HepG2 (cell line): ENCODE results near the gene PEMT. TPM values are rescaled to one million over a fixed set of nuclear protein-coding genes. Genes with fewer than 3 reads are reported as not detected.
A peak's percentile ranks its signal among the peaks of the same experiment; 100 is the strongest.

Experiments used
- ATAC-seq: fragments of 200-7000 bp; cut with Tn5 transposase; 3 replicates; pipeline ENCODE4 v1.9.1; 2020; ENCODE audit warnings: mild to moderate bottlenecking, moderate library complexity
- BruUV-seq: library from RNA; stranded (reverse); fragments of 400-500 nt; replicated peaks from 2 replicates; lab custom pipeline; 2021; lab: Mats Ljungman, UMichigan
- CTCF ChIA-PET: fragments of 300-600 bp; formaldehyde crosslinking; extraction: SDS; loops from one replicate; lab custom pipeline; 2021; ENCODE audit warnings: low total read pairs, inconsistent platforms, low intra/inter-chr PET ratio; lab: Yijun Ruan, JAX
- POLR2A ChIA-PET: fragments of 350-600 bp; sonication (Branson Sonifier 250); formaldehyde crosslinking; loops from one replicate; lab custom pipeline; 2020; ENCODE audit warnings: antibody characterized with exemption, inconsistent platforms; lab: Yijun Ruan, JAX
- DNase-seq: peaks from one replicate; pipeline ENCODE4 v3.0.0-alpha.2; 2015; ENCODE audit warnings: low spot score
- FAIRE-seq: peaks from 3 replicates; lab custom pipeline; 2011; peaks lifted over from hg19 to GRCh38; lab: Jason Lieb, UNC
- H2AFZ ChIP-seq: one replicate; pipeline ENCODE4 v1.6.1; 2011; ENCODE audit warnings: low read length, inconsistent platforms
- H3K27ac ChIP-seq: fragments of 300-600 bp; 3 replicates; pipeline ENCODE4 v1.8.0; 2011; ENCODE audit warnings: mixed run types, mild to moderate bottlenecking, mixed read lengths, low read length, inconsistent platforms; ENCODE audit not compliant: insufficient read depth; ENCODE audit errors: extremely low read length
- H3K27me3 ChIP-seq, 2 experiments: fragments of 200-600 bp in 1 of 2; 2 replicates in 1 of 2; 3 replicates in 1 of 2; pipeline versions ENCODE4 v1.6.0 to v1.8.0; 2011; ENCODE audit warnings: low read length in 2 of 2, mild to moderate bottlenecking in 2 of 2, moderate library complexity in 2 of 2, inconsistent platforms in 1 of 2; ENCODE audit not compliant: insufficient read depth in 2 of 2, control insufficient read depth in 1 of 2
- H3K36me3 ChIP-seq, 2 experiments: fragments of 200-600 bp in 1 of 2; replicated peaks in 1 of 2; 2 replicates in 1 of 2; 3 replicates in 1 of 2; pipeline versions ENCODE4 v1.5.1 to v1.8.0; 2011; ENCODE audit warnings: low read length in 2 of 2, inconsistent platforms in 1 of 2; ENCODE audit not compliant: insufficient read depth in 2 of 2, control insufficient read depth in 1 of 2
- H3K4me1 ChIP-seq: 2 replicates; pipeline ENCODE4 v1.5.1; 2012; ENCODE audit warnings: low read length, inconsistent platforms; ENCODE audit not compliant: insufficient read depth
- H3K4me2 ChIP-seq: 2 replicates; pipeline ENCODE4 v1.6.0; 2011; ENCODE audit warnings: low read depth, low read length, inconsistent platforms
- H3K4me3 ChIP-seq, 3 experiments: fragments of 200-600 bp in 1 of 3; sonication (generic), shearing (Covaris generic) in 1 of 3; replicated peaks in 1 of 3; 2 replicates each; pipeline ENCODE4 v1.5.1; 2011 to 2016; ENCODE audit warnings: low read length in 3 of 3, inconsistent platforms in 2 of 3, low read depth in 2 of 3, mild to moderate bottlenecking in 2 of 3, control low read depth in 1 of 3, mixed read lengths in 1 of 3; ENCODE audit not compliant: insufficient read depth in 1 of 3
- H3K79me2 ChIP-seq: one replicate; pipeline ENCODE4 v1.6.1; 2011; ENCODE audit warnings: low read length, inconsistent platforms; ENCODE audit not compliant: insufficient read depth
- H3K9ac ChIP-seq: 2 replicates; pipeline ENCODE4 v1.6.0; 2011; ENCODE audit warnings: mild to moderate bottlenecking, low read depth, low read length, inconsistent platforms; ENCODE audit not compliant: insufficient read depth
- H3K9me3 ChIP-seq: 2 replicates; pipeline ENCODE4 v1.5.1; 2012; ENCODE audit warnings: mild to moderate bottlenecking, low read length
- H4K20me1 ChIP-seq: 2 replicates; pipeline ENCODE4 v1.6.0; 2011; ENCODE audit warnings: inconsistent platforms, mild to moderate bottlenecking, low read length, moderate library complexity; ENCODE audit not compliant: insufficient read depth
- NR1H2 ChIP-seq: sonication (generic); formaldehyde crosslinking; IDR thresholded peaks from 2 replicates; pipeline ENCODE4 v1.8.1; 2022; ENCODE audit warnings: low read depth, missing genetic modification reagents, borderline replicate concordance
- NR2F2 ChIP-seq: IDR thresholded peaks from 2 replicates; pipeline ENCODE4 v1.6.1; 2012; ENCODE audit warnings: low read depth, inconsistent platforms, borderline replicate concordance
- XBP1 ChIP-seq: sonication (generic); formaldehyde crosslinking; IDR thresholded peaks from 2 replicates; pipeline ENCODE4 v1.5.0; 2020; ENCODE audit warnings: missing genetic modification reagents
- ZC3H4 ChIP-seq: sonication (generic); formaldehyde crosslinking; IDR thresholded peaks from 2 replicates; pipeline ENCODE4 v1.4.0; 2020; ENCODE audit warnings: missing genetic modification reagents, borderline replicate concordance
- ZMYM3 ChIP-seq: sonication (generic); formaldehyde crosslinking; IDR thresholded peaks from 2 replicates; pipeline ENCODE4 v1.5.1; 2020; ENCODE audit warnings: mild to moderate bottlenecking, missing genetic modification reagents
- ZNF180 ChIP-seq: sonication (generic); formaldehyde crosslinking; IDR thresholded peaks from 2 replicates; pipeline ENCODE4 v1.4.0; 2020; ENCODE audit warnings: low read depth, missing genetic modification reagents, borderline replicate concordance
- ZNF720 ChIP-seq: sonication (generic); formaldehyde crosslinking; IDR thresholded peaks from 2 replicates; pipeline ENCODE4 v1.4.0; 2020; ENCODE audit warnings: missing genetic modification reagents
- ZNF768 ChIP-seq: sonication (generic); formaldehyde crosslinking; IDR thresholded peaks from 2 replicates; pipeline ENCODE4 v1.4.0; 2020; ENCODE audit warnings: missing genetic modification reagents
- ZNF780A ChIP-seq: sonication (generic); formaldehyde crosslinking; IDR thresholded peaks from 2 replicates; pipeline ENCODE4 v1.8.0; 2022; ENCODE audit warnings: mild to moderate bottlenecking, missing genetic modification reagents, moderate library complexity
- ZNF781 ChIP-seq: sonication (generic); formaldehyde crosslinking; IDR thresholded peaks from 2 replicates; pipeline ENCODE4 v1.5.1; 2020; ENCODE audit warnings: borderline replicate concordance, mild to moderate bottlenecking, missing genetic modification reagents; ENCODE audit errors: not compliant biosample characterization
- WGBS: methylation state at CpG from one replicate; pipeline ENCODE4 v1.1.6; 2017; ENCODE audit warnings: low lambda C conversion rate; 5-methylcytosine and 5-hydroxymethylcytosine counted together
- in situ Hi-C: cut with HindIII; loops from 2 replicates; pipeline ENCODE4 v1.10.0; 2017; ENCODE audit warnings: low pct_unique_long_range_greater_than_20kb; ENCODE audit not compliant: extremely low pct_ligation_motif_present
- intact Hi-C: fragments of 100-400 bp; cut with micrococcal nuclease; formaldehyde crosslinking; loops from one replicate; pipeline ENCODE4 v1.10.0; 2022; ENCODE audit not compliant: unreplicated experiment
- polyA plus RNA-seq, 8 experiments: library from polyadenylated mRNA; depleted of rRNA in 3 of 8; stranded (reverse) in 7 of 8; unstranded in 1 of 8; fragments of >200 nt; fragmentation: Illumina TruSeq in 4 of 8; extraction: Trizol in 4 of 8; gene quantifications; 2 replicates each; pipeline versions ENCODE4 v1.2.1 to v1.2.3, GENCODE V29; 2011 to 2016; ENCODE audit warnings: low read depth in 4 of 8, missing spikeins in 1 of 8, mixed read lengths in 1 of 8; ENCODE audit not compliant: insufficient read depth in 1 of 8
- total RNA-seq, 5 experiments: library from RNA; depleted of rRNA; stranded (reverse); fragments of >200 nt; fragmentation: Illumina TruSeq; extraction: Trizol; gene quantifications; 2 replicates each; pipeline ENCODE4 v1.2.3, GENCODE V29; 2016; ENCODE audit warnings: low read depth in 1 of 5
- TF ChIP-seq, protein P1 (sequence below), 2 experiments: fragments of 450-650 bp in 1 of 2; sonication (generic) in 1 of 2; formaldehyde crosslinking; IDR thresholded peaks; 2 replicates each; pipeline versions ENCODE4 v1.5.0 to v1.8.0; 2020 to 2022; ENCODE audit warnings: mild to moderate bottlenecking in 1 of 2, missing genetic modification reagents in 1 of 2
- TF ChIP-seq, protein P2 (sequence below): fragments of 450-650 bp; IDR thresholded peaks from 2 replicates; pipeline ENCODE4 v1.6.1; 2017
- TF ChIP-seq, protein P3 (sequence below): sonication (generic); formaldehyde crosslinking; IDR thresholded peaks from 2 replicates; pipeline ENCODE4 v1.4.0; 2020; ENCODE audit warnings: missing genetic modification reagents

PEMT gene
- total and polyA plus RNA-seq, 2 of the 13 experiments (the other 11 are each of a cell fraction or from before 2014, with no cell fraction given): 31.7 to 43.6 TPM

DNA sequence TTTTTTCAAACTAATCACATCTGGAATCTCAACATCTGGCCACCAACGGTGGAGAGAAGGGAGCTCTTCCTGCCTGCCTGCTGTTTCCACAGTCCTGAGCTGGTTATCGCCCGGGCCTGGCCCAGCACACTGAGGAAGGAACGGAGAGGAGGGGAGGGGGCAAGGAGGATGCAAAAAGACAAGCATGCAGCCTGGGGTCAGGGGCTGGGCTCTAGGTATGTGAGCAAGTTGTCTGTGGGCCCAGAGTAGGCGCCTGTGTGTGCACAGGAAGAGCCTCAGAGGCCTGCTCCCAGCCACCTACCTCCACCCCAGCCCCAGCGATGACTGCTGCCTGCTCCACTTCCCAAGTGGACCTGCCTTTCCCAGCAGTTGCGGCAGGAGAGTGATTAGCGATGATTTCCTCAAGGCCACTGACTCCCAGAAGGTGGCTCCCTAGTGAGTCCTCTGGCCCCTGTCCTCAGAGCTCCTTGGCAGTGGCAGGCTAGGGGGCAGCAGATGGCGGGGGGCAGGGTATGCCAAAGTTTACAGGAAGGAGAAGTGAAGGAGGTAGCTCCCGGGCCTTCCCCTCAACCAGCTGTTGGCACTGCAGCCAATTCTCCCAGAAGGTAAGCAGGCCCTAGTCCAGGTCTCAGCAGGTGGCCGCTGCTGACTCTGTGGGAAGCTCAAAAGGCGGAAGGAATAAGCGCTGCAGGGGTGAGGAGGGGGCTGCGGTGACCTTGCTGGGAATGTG is 68.3 kb downstream of the PEMT start (continued):
- peak; percentile 33; the same call in 1 of the 2 replicates for TF ChIP-seq ZNF768

GRCh38 chr17:17520599-17521232 is 70.8 kb downstream of the PEMT start:
- H3K4me3 ChIP-seq: no peak overlapping the region
- ChIA-PET POLR2A (no interaction called here), CTCF (no interaction called here)
- peaks cover 3 to 4% of the 10 kb centered on the region in 2 experiments; a peak in 2 of 5 replicates for H3K36me3 ChIP-seq
- no peak overlapping the region for H2AFZ ChIP-seq
- H3K27ac ChIP-seq: no peak overlapping the region
- no TSS peak for BruUV-seq
- no peak for FAIRE-seq
- intact Hi-C loops: no loop called here
- TF ChIP-seq, protein P1, sequence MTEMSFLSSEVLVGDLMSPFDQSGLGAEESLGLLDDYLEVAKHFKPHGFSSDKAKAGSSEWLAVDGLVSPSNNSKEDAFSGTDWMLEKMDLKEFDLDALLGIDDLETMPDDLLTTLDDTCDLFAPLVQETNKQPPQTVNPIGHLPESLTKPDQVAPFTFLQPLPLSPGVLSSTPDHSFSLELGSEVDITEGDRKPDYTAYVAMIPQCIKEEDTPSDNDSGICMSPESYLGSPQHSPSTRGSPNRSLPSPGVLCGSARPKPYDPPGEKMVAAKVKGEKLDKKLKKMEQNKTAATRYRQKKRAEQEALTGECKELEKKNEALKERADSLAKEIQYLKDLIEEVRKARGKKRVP (CRISPR knock-in tag; IDR thresholded peaks at IDR 0.05): no peak
- TF ChIP-seq, protein P2, sequence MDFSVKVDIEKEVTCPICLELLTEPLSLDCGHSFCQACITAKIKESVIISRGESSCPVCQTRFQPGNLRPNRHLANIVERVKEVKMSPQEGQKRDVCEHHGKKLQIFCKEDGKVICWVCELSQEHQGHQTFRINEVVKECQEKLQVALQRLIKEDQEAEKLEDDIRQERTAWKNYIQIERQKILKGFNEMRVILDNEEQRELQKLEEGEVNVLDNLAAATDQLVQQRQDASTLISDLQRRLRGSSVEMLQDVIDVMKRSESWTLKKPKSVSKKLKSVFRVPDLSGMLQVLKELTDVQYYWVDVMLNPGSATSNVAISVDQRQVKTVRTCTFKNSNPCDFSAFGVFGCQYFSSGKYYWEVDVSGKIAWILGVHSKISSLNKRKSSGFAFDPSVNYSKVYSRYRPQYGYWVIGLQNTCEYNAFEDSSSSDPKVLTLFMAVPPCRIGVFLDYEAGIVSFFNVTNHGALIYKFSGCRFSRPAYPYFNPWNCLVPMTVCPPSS: no peak
- TF ChIP-seq ZNF720 (CRISPR knock-in tag) (no peak), ZNF180 (CRISPR knock-in tag) (no peak), NR1H2 (CRISPR knock-in tag) (no peak), ZC3H4 (no peak), XBP1 (CRISPR knock-in tag) (no peak), NR2F2 (no peak), ZNF780A (CRISPR knock-in tag) (no peak), ZMYM3 (CRISPR knock-in tag) (no peak), ZNF781 (CRISPR knock-in tag) (no peak)
- TF ChIP-seq, protein P3, sequence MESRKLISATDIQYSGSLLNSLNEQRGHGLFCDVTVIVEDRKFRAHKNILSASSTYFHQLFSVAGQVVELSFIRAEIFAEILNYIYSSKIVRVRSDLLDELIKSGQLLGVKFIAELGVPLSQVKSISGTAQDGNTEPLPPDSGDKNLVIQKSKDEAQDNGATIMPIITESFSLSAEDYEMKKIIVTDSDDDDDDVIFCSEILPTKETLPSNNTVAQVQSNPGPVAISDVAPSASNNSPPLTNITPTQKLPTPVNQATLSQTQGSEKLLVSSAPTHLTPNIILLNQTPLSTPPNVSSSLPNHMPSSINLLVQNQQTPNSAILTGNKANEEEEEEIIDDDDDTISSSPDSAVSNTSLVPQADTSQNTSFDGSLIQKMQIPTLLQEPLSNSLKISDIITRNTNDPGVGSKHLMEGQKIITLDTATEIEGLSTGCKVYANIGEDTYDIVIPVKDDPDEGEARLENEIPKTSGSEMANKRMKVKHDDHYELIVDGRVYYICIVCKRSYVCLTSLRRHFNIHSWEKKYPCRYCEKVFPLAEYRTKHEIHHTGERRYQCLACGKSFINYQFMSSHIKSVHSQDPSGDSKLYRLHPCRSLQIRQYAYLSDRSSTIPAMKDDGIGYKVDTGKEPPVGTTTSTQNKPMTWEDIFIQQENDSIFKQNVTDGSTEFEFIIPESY (CRISPR knock-in tag): no peak
- H3K4me2 ChIP-seq: no peak overlapping the region
- H3K79me2 ChIP-seq: no peaks in the 10 kb centered on the region
- DNase-seq: no peak
- ATAC-seq: no peak
- H4K20me1 ChIP-seq: 0 out of 2 replicates have a peak, but pooled peaks cover 7% of the 10 kb centered on the region
- H3K27me3 ChIP-seq: no peaks in the 10 kb centered on the region
- WGBS: 89% methylated on average over 16 of the region's 22 CpGs
- H3K9ac ChIP-seq: no peak overlapping the region
- H3K9me3 ChIP-seq: no peaks in the 10 kb centered on the region
- in situ Hi-C loops: no loop called here
- no peaks in the 10 kb centered on the region for H3K4me1 ChIP-seq
